HG03280 (cell line): ENCODE data around the gene S100A2.

Source experiments
- ATAC-seq: cut with Tn5 transposase; IDR thresholded peaks from one replicate; pipeline ENCODE4 v1.9.1; 2021; ENCODE audit warnings: mild to moderate bottlenecking, moderate library complexity; ENCODE audit not compliant: unreplicated experiment

S100A2 gene

DNA sequence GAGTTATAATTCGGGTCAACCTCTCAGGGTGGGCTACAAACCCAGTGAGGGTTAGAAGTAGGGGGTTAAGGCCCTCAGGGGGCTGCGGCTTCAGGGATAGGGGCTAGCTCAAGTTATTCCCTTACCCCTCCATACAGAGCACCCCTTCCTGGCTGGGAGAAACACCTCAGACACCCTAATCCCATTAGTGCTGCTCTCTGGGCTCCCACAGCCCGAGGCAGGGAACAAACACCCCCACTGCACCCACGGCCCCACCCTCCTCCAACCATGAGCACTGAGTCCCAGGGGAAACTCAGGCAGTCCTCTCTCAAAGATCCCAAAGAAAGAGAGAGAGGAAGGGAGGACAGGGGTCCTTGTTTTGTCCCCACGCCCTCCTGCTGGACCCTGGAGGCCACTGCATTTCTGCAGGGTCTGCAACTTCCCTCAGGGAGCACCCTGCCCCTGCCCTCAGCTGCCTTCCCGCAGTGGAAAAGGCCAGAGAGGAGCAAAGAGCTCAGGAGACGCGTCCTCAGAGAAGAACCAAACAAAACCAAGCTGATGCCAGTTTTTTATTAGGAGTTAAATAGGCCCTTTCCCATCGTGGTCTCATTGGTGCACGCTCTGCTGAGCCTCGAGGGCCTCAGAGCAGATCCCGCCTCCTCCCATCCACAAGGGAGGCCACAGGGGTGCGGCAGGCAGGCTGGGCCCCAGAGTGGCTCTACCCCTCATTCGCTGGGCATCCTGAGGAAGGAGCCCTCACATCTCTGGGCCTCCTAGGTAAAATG is 18.7 kb downstream of the S100A2 start:
- no peak for ATAC-seq

- no peak for ATAC-seq
These were observed 19.3 kb downstream of the S100A2 start for GRCh38 chr1:153546371-153546770.

DNA sequence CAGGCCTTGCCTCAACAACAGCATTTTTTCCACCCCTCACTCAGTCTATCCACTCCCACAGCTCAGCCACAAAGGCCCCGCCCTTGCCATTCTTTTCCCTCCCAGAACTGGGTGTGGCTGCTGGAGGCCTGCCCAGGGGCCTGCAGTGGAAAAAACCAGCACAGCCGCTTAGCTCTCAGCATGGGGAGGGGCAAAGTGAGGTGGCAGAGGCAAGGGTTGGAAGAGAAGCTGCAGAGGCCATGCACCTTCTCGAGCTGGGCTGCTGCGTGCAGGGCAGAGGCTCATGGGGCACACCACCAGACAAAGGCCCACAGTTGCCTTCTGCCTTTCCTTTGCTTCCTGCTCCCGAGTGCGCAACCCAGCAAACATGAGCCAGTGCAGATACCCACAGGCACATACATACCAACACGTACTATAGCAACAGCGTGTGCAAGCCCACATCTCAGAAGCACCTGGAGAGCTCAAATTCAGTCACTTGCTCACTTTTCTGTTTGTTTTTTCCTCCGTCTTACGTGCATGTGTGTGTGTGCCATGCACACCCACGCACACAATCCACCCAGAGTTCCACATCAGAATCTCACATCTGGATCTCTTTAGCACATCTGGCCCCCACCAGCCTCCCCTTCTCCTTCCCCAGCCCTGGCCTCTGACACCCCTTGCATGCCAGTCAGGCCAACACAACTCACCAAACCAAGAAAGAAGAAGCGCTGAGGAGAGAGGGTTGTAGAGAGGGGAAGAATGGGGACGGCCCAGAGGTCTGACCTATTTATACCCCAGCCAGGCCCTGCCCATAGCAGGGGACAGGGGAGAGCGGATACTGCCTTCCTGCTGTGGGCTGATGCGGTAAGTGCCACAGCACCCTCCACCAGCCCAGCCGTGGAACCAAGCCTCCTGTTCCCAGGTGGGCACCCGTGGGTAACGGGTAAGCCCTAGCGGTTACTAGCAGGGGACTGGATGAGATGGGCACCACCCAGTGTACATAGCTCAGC is 20.3 kb downstream of the S100A2 start, which contains the start of gene S100A4:
Gene S100A4, minus strand, starts transcription at position 740 of the 989 bp plus-strand sequence. CDS start 1,012 bp downstream, outside the sequence.
- no peak for ATAC-seq

DNA sequence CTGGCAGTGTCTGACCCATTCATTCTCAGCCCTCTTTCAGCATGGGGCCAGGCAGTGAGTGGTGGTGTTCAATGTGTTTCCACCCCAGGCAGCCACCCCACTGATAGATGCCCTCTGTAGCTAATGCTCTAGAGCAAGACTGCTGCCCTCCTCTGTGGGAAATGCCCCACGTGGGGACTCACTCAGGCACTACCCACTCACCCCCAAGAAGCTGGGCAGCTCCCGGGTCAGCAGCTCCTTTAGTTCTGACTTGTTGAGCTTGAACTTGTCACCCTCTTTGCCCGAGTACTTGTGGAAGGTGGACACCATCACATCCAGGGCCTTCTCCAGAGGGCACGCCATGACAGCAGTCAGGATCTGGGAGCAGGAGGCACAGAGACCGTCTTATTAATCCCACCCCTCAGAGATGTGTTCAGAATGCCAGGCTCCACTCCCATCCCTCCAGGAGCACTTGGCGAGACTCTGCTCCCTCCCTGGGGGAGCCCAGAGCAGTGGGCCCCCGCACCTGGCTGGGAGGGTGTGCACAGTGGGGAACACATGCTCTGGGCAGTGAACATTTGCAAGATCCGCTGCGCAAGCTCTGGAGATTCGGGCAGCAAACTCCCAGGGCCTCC is 21.1 kb downstream of the S100A2 start:
- ATAC-seq = no peak

DNA sequence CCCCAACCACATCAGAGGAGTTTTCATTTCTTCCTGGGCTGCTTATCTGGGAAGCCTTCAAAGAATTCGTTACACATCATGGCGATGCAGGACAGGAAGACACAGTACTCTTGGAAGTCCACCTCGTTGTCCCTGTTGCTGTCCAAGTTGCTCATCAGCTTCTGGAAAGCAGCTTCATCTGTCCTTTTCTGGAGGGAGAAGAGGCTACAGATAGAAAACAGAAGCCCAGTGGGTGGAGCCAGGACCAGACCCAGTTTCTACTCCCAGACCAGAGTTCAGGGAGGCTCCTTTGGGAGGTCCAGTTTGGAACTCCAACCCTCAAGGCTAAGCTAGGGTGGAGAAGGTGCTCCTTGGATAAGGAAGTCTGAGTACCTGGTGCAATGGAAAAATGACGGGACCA is 21.9 kb downstream of the S100A2 start:
- ATAC-seq = no peak

- no peak for ATAC-seq
These were observed 22.5 kb downstream of the S100A2 start for GRCh38 chr1:153542956-153543711.

DNA sequence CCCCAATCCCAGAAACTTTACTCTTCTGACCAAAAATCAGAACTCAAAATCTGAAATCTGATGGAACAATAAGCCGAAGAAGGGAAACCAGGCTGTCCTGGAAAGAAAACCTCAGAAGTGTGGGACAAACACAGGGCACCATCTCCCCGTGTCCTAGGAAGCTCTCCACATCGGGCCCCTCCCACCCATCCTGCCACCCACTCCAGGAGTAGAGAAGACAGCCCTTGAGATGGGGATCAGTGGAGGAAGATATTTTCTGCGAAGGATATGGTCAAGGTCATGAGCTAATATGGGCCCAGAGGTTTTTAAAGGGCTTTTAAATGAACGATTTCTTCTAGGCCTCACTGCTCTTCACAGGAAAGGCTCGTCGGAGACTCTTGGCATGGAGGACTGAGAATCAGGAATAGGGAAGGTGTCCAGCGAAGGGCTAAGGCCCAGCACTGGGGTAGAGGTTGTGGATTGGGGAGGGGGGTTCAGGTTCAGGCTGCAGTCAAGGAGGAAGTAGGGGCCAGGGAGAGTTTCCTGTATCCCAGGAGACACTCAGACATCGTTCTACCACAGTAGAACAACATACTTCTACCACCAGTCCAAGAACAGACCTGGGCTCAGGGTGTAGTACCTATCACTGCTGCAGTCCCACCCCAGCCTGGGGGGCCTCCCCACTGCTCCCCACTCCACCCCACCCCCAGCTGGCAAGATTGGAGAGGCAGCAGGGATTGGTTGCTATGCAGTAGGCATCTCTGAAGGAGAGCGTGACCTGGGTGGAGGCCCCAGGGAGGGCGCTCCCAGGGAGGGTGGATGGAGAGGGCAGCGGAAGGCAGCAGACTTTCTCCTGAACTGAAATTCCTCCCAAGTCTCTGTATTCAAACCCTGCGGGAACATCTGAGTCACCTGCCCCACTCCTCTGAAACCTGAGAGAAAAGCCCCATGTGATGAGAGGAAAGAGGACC is 23.7 kb downstream of the S100A2 start:
- ATAC-seq = no peak

DNA sequence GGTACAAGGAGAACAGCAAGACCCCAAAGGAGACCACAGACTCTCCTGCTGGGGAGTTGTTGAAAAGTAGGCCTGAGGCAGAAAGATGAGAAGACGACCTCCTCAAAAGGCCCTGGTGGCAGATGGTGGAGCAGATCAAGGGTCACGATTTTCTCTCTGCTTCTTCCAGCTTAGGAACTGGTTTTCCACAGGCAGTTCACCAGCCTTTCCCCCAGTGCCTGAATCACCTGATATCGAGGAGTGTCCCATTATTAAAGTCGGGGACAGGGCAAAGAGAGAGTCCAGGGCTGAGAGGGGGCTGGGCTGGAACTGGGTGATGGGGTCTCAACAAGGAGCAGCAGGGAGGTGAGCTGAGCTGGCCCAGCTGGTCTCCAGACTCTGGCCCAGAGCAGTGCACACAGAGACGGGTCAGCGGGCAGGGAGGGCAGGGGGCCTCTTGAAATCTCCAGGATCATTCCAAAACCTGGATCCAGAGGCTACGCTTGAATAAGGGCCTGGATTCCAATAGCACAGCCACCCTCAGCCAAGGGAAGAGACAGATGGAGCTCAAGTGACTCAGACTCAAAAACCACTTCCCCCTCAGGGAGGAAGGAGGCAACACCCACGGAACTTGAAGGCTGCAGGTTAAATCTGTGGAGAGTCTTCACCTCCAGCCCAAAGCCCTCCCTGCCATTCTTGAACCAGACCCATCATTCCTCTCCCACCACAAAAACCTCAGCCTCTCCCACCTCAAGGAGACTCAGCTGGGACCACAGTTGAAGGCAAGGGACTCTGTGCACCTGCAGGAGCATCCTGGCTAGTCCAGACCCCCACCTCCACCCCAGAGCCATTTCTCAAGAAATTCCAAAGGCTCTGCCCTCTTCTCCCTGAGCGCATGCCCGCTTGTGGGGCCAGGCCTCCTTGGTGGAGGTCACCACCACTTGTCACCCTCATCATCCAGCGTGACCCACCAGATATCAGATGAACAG is 25.0 kb downstream of the S100A2 start, which contains the start of gene S100A5:
Gene S100A5, minus strand, starts transcription at position 541 of the 968 bp plus-strand sequence. CDS start 743 bp downstream, outside the sequence.
- ATAC-seq = no peak

- no peak for ATAC-seq
These were observed 26.1 kb downstream of the S100A2 start for GRCh38 chr1:153539395-153540093.

DNA sequence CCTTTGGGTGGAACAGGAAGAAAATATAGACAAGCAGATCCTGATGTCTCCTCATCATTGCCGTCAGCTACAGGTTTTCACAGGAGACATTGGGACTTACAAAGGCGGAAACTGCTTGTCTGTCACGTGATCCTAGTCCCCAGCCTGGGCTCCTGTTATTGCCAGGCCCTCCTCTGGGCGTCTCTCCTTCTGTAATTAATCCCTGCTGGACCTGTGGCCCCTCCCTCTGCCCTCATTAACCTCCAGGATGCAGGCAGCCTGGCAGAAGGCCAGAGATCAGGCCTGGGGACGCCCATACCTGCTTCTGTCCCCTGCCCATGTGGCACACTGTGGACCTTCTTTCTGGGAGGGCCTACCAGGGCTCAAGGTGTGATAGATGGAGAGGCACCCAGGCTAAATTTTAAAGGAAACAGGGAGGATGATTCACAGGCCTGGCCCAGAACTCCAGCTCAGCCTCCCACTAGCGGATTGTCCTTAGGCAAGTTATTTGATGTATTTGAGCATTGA is 27.3 kb downstream of the S100A2 start:
- no peak for ATAC-seq

GRCh38 chr1:153537376-153537730 is 28.3 kb downstream of the S100A2 start:
- no peak for ATAC-seq

GRCh38 chr1:153536671-153537375 is 28.8 kb downstream of the S100A2 start:
- ATAC-seq = no peak

- no peak for ATAC-seq
These were observed 29.5 kb downstream of the S100A2 start for GRCh38 chr1:153536012-153536670.

- no peak for ATAC-seq
These were observed 30.2 kb downstream of the S100A2 start, which contains the start of gene S100A6 for GRCh38 chr1:153535242-153536011. S100A6 (minus strand) TSS chr1:153535991; CDS start chr1:153535339, 652 bp downstream.

DNA sequence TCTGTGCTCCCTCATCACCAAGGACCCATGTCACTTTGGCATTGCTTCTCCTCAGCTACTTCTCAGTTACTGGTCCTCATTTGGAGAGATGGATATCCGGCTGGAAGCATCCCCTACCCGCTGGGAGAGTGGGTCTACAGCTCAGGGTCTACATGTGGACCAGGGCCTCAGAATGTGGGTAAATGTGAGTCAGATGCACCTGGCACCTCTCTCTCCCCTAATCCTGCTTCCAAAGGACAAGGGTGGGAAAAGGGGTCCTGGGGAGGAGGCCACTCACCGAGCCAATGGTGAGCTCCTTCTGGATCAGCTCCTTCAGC is 30.8 kb downstream of the S100A2 start:
- no peak for ATAC-seq
